Upper lobe of left lung (tissue), 6 donors: ENCODE data around the gene GCK. TPM values are rescaled to one million over a fixed set of nuclear protein-coding genes. Genes with fewer than 3 reads are reported as not detected.
A peak's percentile ranks its signal among the peaks of the same experiment; 100 is the strongest.
"Not testable (repeated sequence)": the region's sequence is repeated elsewhere in the genome, so short reads cannot be mapped to it uniquely, and the experiment has no call there.

Experiments
- ATAC-seq, 2 donors: fragments of 200-7000 bp; cut with Tn5 transposase; one replicate each; pipeline ENCODE4 v1.9.1; 2022; ENCODE audit warnings: mild to moderate bottlenecking in 2 of 2, moderate library complexity in 2 of 2; ENCODE audit not compliant: low FRiP score in 2 of 2
- DNase-seq, 2 donors: peaks; one replicate each; pipeline ENCODE4 v3.0.0-alpha.2; 2019 to 2020
- H3K27ac ChIP-seq, 4 donors: fragments of 200-600 bp; sonication (generic); one replicate each; pipeline ENCODE4 v1.5.1; 2016 to 2019
- H3K27me3 ChIP-seq, 4 donors: fragments of 200-600 bp; sonication (generic); one replicate each; pipeline ENCODE4 v1.5.1; 2017 to 2019
- H3K36me3 ChIP-seq, 4 donors: fragments of 200-600 bp; sonication (generic); one replicate each; pipeline ENCODE4 v1.5.1; 2016 to 2019
- H3K4me1 ChIP-seq, 4 donors: fragments of 200-600 bp; sonication (generic); one replicate each; pipeline ENCODE4 v1.5.1; 2018 to 2019
- H3K4me3 ChIP-seq, 4 donors: fragments of 200-600 bp; sonication (generic); one replicate each; pipeline ENCODE4 v1.5.1; 2017 to 2019; ENCODE audit warnings: mild to moderate bottlenecking in 2 of 4, moderate library complexity in 1 of 4
- H3K9me3 ChIP-seq, 4 donors: fragments of 200-600 bp; sonication (generic); one replicate each; pipeline ENCODE4 v1.5.1; 2018 to 2019
- EP300 ChIP-seq, 4 donors: sonication (generic); formaldehyde crosslinking; IDR thresholded peaks; one replicate each; pipeline ENCODE4 v1.5.1; 2017; ENCODE audit warnings: antibody characterized with exemption in 4 of 4, control low read depth in 2 of 4
- POLR2A ChIP-seq, 4 donors: fragments of 450-650 bp; IDR thresholded peaks; one replicate each; pipeline ENCODE4 v1.5.1; 2016 to 2017; ENCODE audit warnings: antibody characterized with exemption in 4 of 4, mild to moderate bottlenecking in 2 of 4
- POLR2AphosphoS5 ChIP-seq, 2 donors: sonication (generic); formaldehyde crosslinking; IDR thresholded peaks; one replicate each; pipeline ENCODE4 v1.5.1; 2017; ENCODE audit warnings: antibody characterized with exemption in 2 of 2
- whole genome bisulfite sequencing, 2 donors: methylation state at CpG; one replicate each; pipeline ENCODE4 v1.1.5; 2017 to 2018; 5-methylcytosine and 5-hydroxymethylcytosine counted together
- total RNA-seq, 6 donors: library from RNA; depleted of rRNA in 4 of 6; stranded (reverse); fragments of >200 nt in 4 of 6; gene quantifications; one replicate each; pipeline versions ENCODE4 v1.1.0 to v1.2.1, GENCODE V29; 2016 to 2021
- TF ChIP-seq, protein P1 (sequence below), 6 experiments: fragments of 450-650 bp in 4 of 6; fragments of 200-600 bp in 2 of 6; sonication (generic) in 2 of 6; IDR thresholded peaks; one replicate each; pipeline ENCODE4 v1.5.1; 2016 to 2019; ENCODE audit warnings: antibody characterized with exemption in 6 of 6
- donor health status: DM: no; HTN: no; CAD: no; lungs with moderate emphysema.
- donor health status: DM: no; HTN: yes; CAD: no; lungs with severe emphysema.

The GCK gene
- total RNA-seq, 6 donors from 2014 or later: 0.17 to 0.49 (median 0.30) TPM; not detected in 2

DNA sequence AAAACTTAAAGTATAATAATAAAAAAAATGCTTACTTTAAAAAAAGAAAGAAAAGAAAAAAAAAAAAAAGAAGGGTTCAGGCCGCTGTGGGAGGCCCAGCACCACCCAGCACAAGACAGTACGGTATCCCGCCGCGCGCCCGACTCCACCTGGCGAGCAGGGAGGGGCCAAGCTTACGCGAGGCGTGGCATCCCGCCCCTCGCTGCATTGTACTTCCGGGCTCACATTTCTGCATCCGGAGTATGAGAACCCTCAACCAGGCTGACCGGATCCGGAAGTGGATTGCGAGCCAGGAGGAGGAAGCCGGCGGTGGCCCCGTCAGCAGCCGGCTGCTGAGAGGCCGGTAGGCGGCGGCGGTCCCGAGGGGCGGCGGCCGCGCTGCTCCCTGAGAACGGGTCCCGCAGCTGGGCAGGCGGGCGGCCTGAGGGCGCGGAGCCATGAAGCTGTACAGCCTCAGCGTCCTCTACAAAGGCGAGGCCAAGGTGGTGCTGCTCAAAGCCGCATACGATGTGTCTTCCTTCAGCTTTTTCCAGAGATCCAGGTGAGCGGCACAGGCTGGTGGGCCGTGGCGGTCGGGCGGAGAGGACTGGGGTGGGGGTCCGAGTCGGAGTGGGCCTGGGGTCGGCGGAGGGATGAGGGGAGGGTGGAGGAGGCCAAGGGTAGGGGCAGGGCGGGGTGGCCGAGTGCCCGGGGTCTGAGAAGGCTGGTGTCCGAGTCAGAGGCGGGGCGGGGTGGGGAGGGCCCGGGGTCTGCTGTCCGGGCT, 11.6 kb upstream of the GCK start, which contains the start of gene YKT6:
Gene YKT6 (plus strand): TSS at position 280 of the 763 bp plus-strand sequence. CDS start 158 bp downstream, at position 438.
- TF ChIP-seq EP300 (IDR thresholded peaks at IDR 0.05): no peak
- peak; percentile 86 for TF ChIP-seq POLR2AphosphoS5 (IDR thresholded peaks at IDR 0.05)
- peak in 2 of 4 donors; percentile 49 to 89 for TF ChIP-seq POLR2A (IDR thresholded peaks at IDR 0.05)
- TF ChIP-seq, protein P1, sequence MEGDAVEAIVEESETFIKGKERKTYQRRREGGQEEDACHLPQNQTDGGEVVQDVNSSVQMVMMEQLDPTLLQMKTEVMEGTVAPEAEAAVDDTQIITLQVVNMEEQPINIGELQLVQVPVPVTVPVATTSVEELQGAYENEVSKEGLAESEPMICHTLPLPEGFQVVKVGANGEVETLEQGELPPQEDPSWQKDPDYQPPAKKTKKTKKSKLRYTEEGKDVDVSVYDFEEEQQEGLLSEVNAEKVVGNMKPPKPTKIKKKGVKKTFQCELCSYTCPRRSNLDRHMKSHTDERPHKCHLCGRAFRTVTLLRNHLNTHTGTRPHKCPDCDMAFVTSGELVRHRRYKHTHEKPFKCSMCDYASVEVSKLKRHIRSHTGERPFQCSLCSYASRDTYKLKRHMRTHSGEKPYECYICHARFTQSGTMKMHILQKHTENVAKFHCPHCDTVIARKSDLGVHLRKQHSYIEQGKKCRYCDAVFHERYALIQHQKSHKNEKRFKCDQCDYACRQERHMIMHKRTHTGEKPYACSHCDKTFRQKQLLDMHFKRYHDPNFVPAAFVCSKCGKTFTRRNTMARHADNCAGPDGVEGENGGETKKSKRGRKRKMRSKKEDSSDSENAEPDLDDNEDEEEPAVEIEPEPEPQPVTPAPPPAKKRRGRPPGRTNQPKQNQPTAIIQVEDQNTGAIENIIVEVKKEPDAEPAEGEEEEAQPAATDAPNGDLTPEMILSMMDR (IDR thresholded peaks at IDR 0.05): peak; percentile 61 to 91 (median 82)
- Histone ChIP-seq H3K9me3 (no peaks in the 10 kb centered on the region), H3K27ac (peak within 1 kb of the TSS; percentile 74 to 91 (median 87)), H3K36me3 (peaks cover 8 to 24% (median 15%) of the 10 kb centered on the region in 4 donors), H3K4me3 (peak within 1 kb of the TSS; percentile 81 to 99 (median 97)), H3K27me3 (no peaks in the 10 kb centered on the region), H3K4me1 (peaks cover 11 to 26% (median 16%) of the 10 kb centered on the region in 4 donors)
- WGBS, 2 donors: 1% methylated on average over 17 to 49 of the region's 58 CpGs
- DNase-seq (peak; percentile 95 to 97), ATAC-seq (peak; percentile 97 to 99)

- H3K27me3 ChIP-seq, DNase-seq, H3K9me3 ChIP-seq, H3K27ac ChIP-seq, ATAC-seq: not testable (repeated sequence)
- Histone ChIP-seq H3K4me3 (peak overlapping the region in 2 of 4 donors; percentile 98 to 99), H3K36me3 (peaks cover 1 to 16% (median 8%) of the 10 kb centered on the region in 4 donors), H3K4me1 (peaks cover 11 to 26% (median 16%) of the 10 kb centered on the region in 4 donors)
- 73% methylated on average over 3 of the region's 3 CpGs; no CpG with 5 or more reads in 1 of the 2 donors for WGBS, 2 donors
Measured at GRCh38 chr7:44200163-44200562, 10.9 kb upstream of the GCK start.

- TF ChIP-seq EP300 (IDR thresholded peaks at IDR 0.05) (no peak), POLR2A (IDR thresholded peaks at IDR 0.05) (no peak), POLR2AphosphoS5 (IDR thresholded peaks at IDR 0.05) (no peak)
- TF ChIP-seq, protein P1 (IDR thresholded peaks at IDR 0.05): no peak
- Histone ChIP-seq H3K9me3 (no peaks in the 10 kb centered on the region), H3K4me1 (peaks cover 10 to 14% (median 11%) of the 10 kb centered on the region in 4 donors), H3K36me3 (no peaks in the 10 kb centered on the region), H3K27me3 (no peaks in the 10 kb centered on the region), H3K27ac (no peak overlapping the region), H3K4me3 (no peak overlapping the region)
- DNase-seq (no peak), ATAC-seq (no peak)
- 80 to 86% methylated on average over 7 of the region's 7 CpGs for WGBS, 2 donors
Measured at GRCh38 chr7:44197474-44197873, 8.2 kb upstream of the GCK start.

GRCh38 chr7:44196450-44196872, 7.2 kb upstream of the GCK start:
- no peaks in the 10 kb centered on the region for H3K27me3 ChIP-seq
- 46 to 48% methylated on average over 3 of the region's 3 CpGs for WGBS, 2 donors
- DNase-seq (no peak), ATAC-seq (peak in 1 of 2 donors; percentile 47)
- H3K4me1 ChIP-seq: peaks cover 0 to 4% (median under 1%) of the 10 kb centered on the region in 4 donors
- H3K4me3 ChIP-seq: no peak overlapping the region
- no peaks in the 10 kb centered on the region for H3K9me3 ChIP-seq
- H3K36me3 ChIP-seq: no peaks in the 10 kb centered on the region
- TF ChIP-seq, protein P1 (IDR thresholded peaks at IDR 0.05): peak; percentile 30 to 58 (median 55)
- TF ChIP-seq POLR2A (IDR thresholded peaks at IDR 0.05): no peak
- no peak overlapping the region for H3K27ac ChIP-seq

DNA sequence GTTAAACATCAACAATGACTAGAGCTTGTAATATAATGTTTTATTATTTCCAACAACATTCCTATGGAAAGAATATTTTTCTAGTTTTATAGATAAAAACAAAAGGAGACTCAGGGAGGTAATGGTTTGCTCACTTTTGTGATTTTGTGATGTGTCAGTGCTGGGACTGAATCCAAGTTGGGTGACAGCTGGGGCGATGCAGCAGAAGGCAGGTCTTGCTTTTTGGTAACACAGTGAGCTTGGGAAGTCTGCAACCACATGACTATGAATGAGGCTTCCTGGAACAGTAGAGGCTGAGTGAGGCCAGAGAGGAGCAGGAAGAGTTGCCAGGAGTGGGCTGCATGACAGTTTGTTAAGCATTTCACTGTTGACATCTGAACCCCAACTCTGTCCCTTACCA, 6.7 kb upstream of the GCK start:
- H3K27ac ChIP-seq: no peak overlapping the region
- no peak overlapping the region for H3K4me3 ChIP-seq
- H3K36me3 ChIP-seq: no peaks in the 10 kb centered on the region
- WGBS, 2 donors: 32 to 50% methylated on average over 1 of the region's 1 CpG
- no peaks in the 10 kb centered on the region for H3K27me3 ChIP-seq
- no peak for ATAC-seq
- no peaks in the 10 kb centered on the region for H3K4me1 ChIP-seq
- no peak for TF ChIP-seq POLR2A (IDR thresholded peaks at IDR 0.05)
- no peak for TF ChIP-seq POLR2AphosphoS5 (IDR thresholded peaks at IDR 0.05)
- TF ChIP-seq, protein P1 (IDR thresholded peaks at IDR 0.05): no peak
- TF ChIP-seq EP300 (IDR thresholded peaks at IDR 0.05): no peak
- no peaks in the 10 kb centered on the region for H3K9me3 ChIP-seq
- no peak for DNase-seq
